HEK293T (cell line): Measurements from ENCODE around the gene C12orf60.

Source experiments
- CTCF ChIA-PET: fragments of 350-600 bp; formaldehyde crosslinking; extraction: SDS; loops from one replicate; lab custom pipeline; 2021; ENCODE audit warnings: antibody characterized with exemption, inconsistent platforms; lab: Yijun Ruan, JAX
- POLR2A ChIA-PET: fragments of 350-600 bp; formaldehyde crosslinking; extraction: SDS; loops from one replicate; lab custom pipeline; 2020; ENCODE audit warnings: antibody characterized with exemption, inconsistent platforms; lab: Yijun Ruan, JAX
- DNase-seq: peaks from one replicate; pipeline ENCODE4 v3.0.0; 2012; ENCODE audit warnings: mixed read lengths; ENCODE audit errors: extremely low spot score
- ARNT ChIP-seq: fragments of 450-650 bp; IDR thresholded peaks from 2 replicates; pipeline ENCODE4 v1.6.1; 2017; ENCODE audit warnings: mild to moderate bottlenecking
- BHLHE40 ChIP-seq: fragments of 450-650 bp; IDR thresholded peaks from 2 replicates; pipeline ENCODE4 v1.6.1; 2016; ENCODE audit warnings: mild to moderate bottlenecking, moderate library complexity, borderline replicate concordance
- CTBP1 ChIP-seq: fragments of 450-650 bp; IDR thresholded peaks from 2 replicates; pipeline ENCODE4 v1.6.1; 2016; ENCODE audit warnings: borderline replicate concordance
- ELF4 ChIP-seq: fragments of 450-650 bp; IDR thresholded peaks from 2 replicates; pipeline ENCODE4 v1.6.1; 2017; ENCODE audit warnings: antibody characterized with exemption
- FOXA1 ChIP-seq: fragments of 450-650 bp; IDR thresholded peaks from 2 replicates; pipeline ENCODE4 v1.6.1; 2016; ENCODE audit warnings: mild to moderate bottlenecking
- FOXK2 ChIP-seq: fragments of 450-650 bp; IDR thresholded peaks from 2 replicates; pipeline ENCODE4 v1.6.1; 2016; ENCODE audit warnings: mild to moderate bottlenecking
- FOXM1 ChIP-seq: fragments of 450-650 bp; IDR thresholded peaks from 2 replicates; pipeline ENCODE4 v1.6.1; 2017; ENCODE audit warnings: mild to moderate bottlenecking, borderline replicate concordance
- HDGF ChIP-seq: fragments of 450-650 bp; IDR thresholded peaks from 2 replicates; pipeline ENCODE4 v1.6.1; 2017; ENCODE audit warnings: antibody characterized with exemption, borderline replicate concordance
- L3MBTL2 ChIP-seq: fragments of 450-650 bp; conservative IDR thresholded peaks from 2 replicates; pipeline ENCODE4 v1.6.1; 2016; ENCODE audit warnings: mild to moderate bottlenecking
- LEF1 ChIP-seq: fragments of 450-650 bp; IDR thresholded peaks from 2 replicates; pipeline ENCODE4 v1.6.1; 2017; ENCODE audit warnings: mild to moderate bottlenecking, borderline replicate concordance
- NFRKB ChIP-seq: fragments of 450-650 bp; IDR thresholded peaks from 2 replicates; pipeline ENCODE4 v1.6.1; 2016; ENCODE audit warnings: mild to moderate bottlenecking, moderate library complexity
- SP1 ChIP-seq: fragments of 450-650 bp; IDR thresholded peaks from 2 replicates; pipeline ENCODE4 v1.6.1; 2017
- SUZ12 ChIP-seq: fragments of 450-650 bp; IDR thresholded peaks from 2 replicates; pipeline ENCODE4 v1.6.1; 2016; ENCODE audit warnings: mild to moderate bottlenecking
- TARDBP ChIP-seq: fragments of 450-650 bp; IDR thresholded peaks from 2 replicates; pipeline ENCODE4 v1.6.1; 2016
- ZNF384 ChIP-seq: fragments of 450-650 bp; IDR thresholded peaks from 2 replicates; pipeline ENCODE4 v1.6.1; 2016
- TF ChIP-seq, protein P1 (sequence below): fragments of 450-650 bp; IDR thresholded peaks from 2 replicates; pipeline ENCODE4 v1.6.1; 2016

C12orf60 gene

GRCh38 chr12:14784471-14784870, 19.0 kb upstream of the C12orf60 start:
- ChIA-PET POLR2A (interaction anchor here (1.0 to 3.7 kb wide), 2 partner anchors 14 to 20 kb away, joined by 3 to 25 read pairs; a partner anchor contains a TSS), CTCF (interaction anchor here (0.6 to 0.7 kb wide), 2 partner anchors 25 to 857 kb away, joined by 3 read pairs; no protein-coding TSS in a partner anchor)
- TF ChIP-seq FOXA1 = no peak
- no peak for TF ChIP-seq TARDBP
- no peak for TF ChIP-seq SUZ12
- no peak for TF ChIP-seq NFRKB
- TF ChIP-seq HDGF = no peak
- no peak for TF ChIP-seq FOXM1
- no peak for TF ChIP-seq L3MBTL2
- TF ChIP-seq BHLHE40 = no peak
- no peak for TF ChIP-seq FOXK2
- TF ChIP-seq ZNF384 = no peak
- no peak for DNase-seq

DNA sequence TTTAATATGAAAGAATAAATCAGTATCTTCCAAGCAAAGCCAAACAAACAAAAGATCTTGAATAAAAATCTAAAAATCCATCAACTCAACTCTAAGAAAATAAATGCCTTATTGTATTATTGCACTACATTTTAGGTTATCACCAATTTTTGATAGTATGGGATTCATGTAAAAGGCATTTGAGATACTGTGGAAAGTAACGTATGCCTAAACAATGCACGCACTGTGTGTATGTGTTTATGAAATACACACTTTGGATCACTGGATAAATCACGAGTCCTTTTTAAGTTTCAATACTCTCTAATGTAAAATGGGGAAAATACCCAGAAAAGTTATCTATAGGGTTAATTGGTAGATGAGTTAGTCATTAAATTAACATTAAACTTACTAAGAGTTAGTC, 17.9 kb upstream of the C12orf60 start:
- no peak for DNase-seq
- ChIA-PET POLR2A (interaction anchor here (3.7 kb wide), 1 partner anchor 15 kb away, joined by 25 read pairs; a partner anchor contains a TSS), CTCF (no interaction called here)
- TF ChIP-seq ARNT (no peak), NFRKB (no peak), BHLHE40 (no peak), FOXM1 (no peak), ZNF384 (no peak)

- no peak for DNase-seq
- TF ChIP-seq FOXA1 = no peak
- no peak for TF ChIP-seq ARNT
- TF ChIP-seq BHLHE40 = no peak
- no peak for TF ChIP-seq ELF4
- TF ChIP-seq SUZ12 = no peak
- TF ChIP-seq TARDBP = no peak
- no peak for TF ChIP-seq SP1
- no peak for TF ChIP-seq LEF1
- no peak for TF ChIP-seq CTBP1
- TF ChIP-seq, protein P1, sequence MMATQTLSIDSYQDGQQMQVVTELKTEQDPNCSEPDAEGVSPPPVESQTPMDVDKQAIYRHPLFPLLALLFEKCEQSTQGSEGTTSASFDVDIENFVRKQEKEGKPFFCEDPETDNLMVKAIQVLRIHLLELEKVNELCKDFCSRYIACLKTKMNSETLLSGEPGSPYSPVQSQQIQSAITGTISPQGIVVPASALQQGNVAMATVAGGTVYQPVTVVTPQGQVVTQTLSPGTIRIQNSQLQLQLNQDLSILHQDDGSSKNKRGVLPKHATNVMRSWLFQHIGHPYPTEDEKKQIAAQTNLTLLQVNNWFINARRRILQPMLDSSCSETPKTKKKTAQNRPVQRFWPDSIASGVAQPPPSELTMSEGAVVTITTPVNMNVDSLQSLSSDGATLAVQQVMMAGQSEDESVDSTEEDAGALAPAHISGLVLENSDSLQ = no peak
- no peak for TF ChIP-seq HDGF
- TF ChIP-seq NFRKB = no peak
- no peak for TF ChIP-seq FOXM1
- TF ChIP-seq L3MBTL2 = no peak
- no peak for TF ChIP-seq ZNF384
- no peak for TF ChIP-seq FOXK2
- POLR2A ChIA-PET = interaction anchor here (1.2 kb wide), 1 partner anchor 24 kb away, joined by 3 read pairs; a partner anchor contains a TSS
- CTCF ChIA-PET = no interaction called here
These were observed 8.4 kb upstream of the C12orf60 start for GRCh38 chr12:14795028-14795448.

GRCh38 chr12:14802247-14802646, 1.2 kb upstream of the C12orf60 start:
- no peak for DNase-seq
- CTCF ChIA-PET = interaction anchor here (0.7 kb wide), 1 partner anchor 401 kb away, joined by 3 read pairs; no protein-coding TSS in a partner anchor
- TF ChIP-seq BHLHE40 (no peak), FOXA1 (no peak)
- POLR2A ChIA-PET = interaction anchor here (0.7 to 3.1 kb wide), 6 partner anchors 9 to 79 kb away, joined by 3 to 69 read pairs (median 3); a partner anchor contains a TSS

- ChIA-PET POLR2A (interaction anchor here (0.7 to 3.1 kb wide), 8 partner anchors 8 to 135 kb away, joined by 3 to 69 read pairs (median 3); a partner anchor contains a TSS), CTCF (interaction anchor here (0.7 to 0.9 kb wide), 2 partner anchors 10 to 401 kb away, joined by 3 read pairs; no protein-coding TSS in a partner anchor)
- TF ChIP-seq L3MBTL2 (no peak), FOXK2 (no peak), FOXA1 (no peak), SUZ12 (no peak), FOXM1 (no peak), ARNT (no peak), CTBP1 (no peak)
These were observed 804 bp upstream of the C12orf60 start for GRCh38 chr12:14802721-14803010.

GRCh38 chr12:14803830-14804160, 325 bp downstream of the C12orf60 start:
- ChIA-PET CTCF (interaction anchor here (0.9 kb wide), 1 partner anchor 11 kb away, joined by 3 read pairs; no protein-coding TSS in a partner anchor), POLR2A (interaction anchor here (0.5 to 3.1 kb wide), 11 partner anchors 10 to 1079 kb away, joined by 3 to 69 read pairs (median 3); partner anchors contain the start of genes SMCO3 and STRAP)
- peak; percentile 10 for DNase-seq
- TF ChIP-seq TARDBP (no peak), ZNF384 (no peak), ARNT (no peak), LEF1 (no peak), BHLHE40 (no peak), FOXA1 (no peak), L3MBTL2 (no peak; the same call in 1 of the 2 replicates), SP1 (no peak), FOXM1 (no peak), SUZ12 (no peak), CTBP1 (no peak), ELF4 (no peak), HDGF (no peak)
- TF ChIP-seq, protein P1 = no peak

More at GRCh38 chr12:14802721-14803010, 804 bp upstream of the C12orf60 start:
- no peak for DNase-seq
